Subcutaneous abdominal adipose tissue (tissue), 5 donors: ENCODE data around the gene THPO.
A peak's percentile ranks its signal among the peaks of the same experiment; 100 is the strongest.

Experiments
- H3K27ac ChIP-seq: one replicate; pipeline ENCODE4 v1.7.0; 2013; ENCODE audit warnings: low read depth, mild to moderate bottlenecking, inconsistent platforms, low read length, moderate library complexity
- H3K27me3 ChIP-seq, 5 donors: one replicate each; pipeline ENCODE4 v1.7.0; 2013; ENCODE audit warnings: low read length in 5 of 5, inconsistent platforms in 1 of 5; ENCODE audit not compliant: control insufficient read depth in 5 of 5, insufficient read depth in 4 of 5
- H3K36me3 ChIP-seq, 5 donors: one replicate each; pipeline ENCODE4 v1.7.0; 2013; ENCODE audit warnings: low read length in 5 of 5; ENCODE audit not compliant: control insufficient read depth in 5 of 5, insufficient read depth in 5 of 5
- H3K4me1 ChIP-seq, 5 donors: one replicate each; pipeline ENCODE4 v1.7.0; 2013; ENCODE audit warnings: low read length in 5 of 5, mild to moderate bottlenecking in 3 of 5, moderate library complexity in 1 of 5; ENCODE audit not compliant: control insufficient read depth in 5 of 5, insufficient read depth in 5 of 5
- H3K4me3 ChIP-seq, 5 donors: one replicate each; pipeline ENCODE4 v1.7.0; 2013; ENCODE audit warnings: low read length in 5 of 5, low read depth in 1 of 5
- H3K9ac ChIP-seq, 5 donors: one replicate each; pipeline ENCODE4 v1.7.0; 2013; ENCODE audit warnings: low read length in 5 of 5, mild to moderate bottlenecking in 4 of 5, moderate library complexity in 3 of 5
- H3K9me3 ChIP-seq, 5 donors: one replicate each; pipeline ENCODE4 v1.7.0; 2013; ENCODE audit warnings: low read length in 5 of 5; ENCODE audit not compliant: control insufficient read depth in 5 of 5
- donor health status: healthy.
- donor health status: healthy.
- donor health status: healthy.
- donor health status: healthy.
- donor health status: healthy.

Gene THPO

DNA sequence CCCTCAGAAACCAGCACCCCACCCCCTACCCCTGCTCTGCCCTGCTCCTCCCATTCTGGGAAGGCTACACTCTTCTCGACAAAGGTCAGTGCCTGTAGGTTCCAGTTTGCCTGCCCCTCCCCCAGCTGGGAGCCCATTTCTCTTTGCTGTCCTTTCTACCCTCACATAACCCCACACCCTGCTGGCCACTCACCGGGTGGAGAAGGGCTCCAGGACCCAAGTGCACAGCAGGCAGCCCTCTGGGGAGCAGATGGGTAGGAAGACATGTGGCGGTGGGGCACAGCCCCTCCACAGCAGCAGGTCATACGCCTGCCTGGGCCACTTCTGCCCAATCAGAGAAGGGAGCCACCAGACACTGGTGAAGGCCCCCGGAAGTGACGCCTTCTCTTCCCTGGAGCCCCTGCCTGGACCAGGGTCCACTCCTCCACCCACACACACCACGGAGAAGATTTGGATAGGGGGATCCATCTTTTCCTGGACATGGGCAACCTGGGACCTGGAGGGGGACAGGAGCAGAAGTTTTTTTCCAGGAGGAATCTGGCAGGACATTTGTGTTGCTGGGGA, at the start of gene THPO:
TSS of gene THPO (minus strand) at position 326 of the 564 bp plus-strand sequence. CDS start 1,948 bp downstream, outside the sequence.
- Histone ChIP-seq H3K9ac (peak within 1 kb of the TSS in 4 of 5 donors; percentile 13 to 65 (median 40)), H3K27me3 (peaks cover 0 to 21% (median 5%) of the 10 kb centered on the region in 5 donors), H3K27ac (peak within 1 kb of the TSS; percentile 73)

DNA sequence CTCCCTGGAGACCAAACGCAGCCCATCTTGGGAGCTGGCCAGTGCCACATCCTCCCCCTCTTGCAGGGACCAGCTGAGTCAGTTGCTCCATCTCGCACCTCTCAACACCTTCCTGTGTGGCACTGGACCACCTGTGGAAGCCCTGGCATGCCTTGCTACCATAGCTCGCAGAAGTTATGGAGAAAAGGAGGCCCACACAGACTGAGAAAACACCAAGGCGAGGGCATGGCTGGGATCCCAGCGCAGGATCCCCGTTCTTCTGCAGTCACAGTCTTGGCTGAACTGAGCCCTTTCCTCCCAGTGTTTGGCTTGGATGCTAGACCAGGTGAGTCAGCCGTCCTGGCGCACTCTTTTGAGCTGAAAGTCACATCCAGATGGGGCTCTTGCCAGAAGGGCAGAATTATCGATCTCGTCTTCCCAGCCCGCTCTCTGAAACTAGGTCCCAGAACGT, 48.7 kb upstream of the THPO start:
- no peaks in the 10 kb centered on the region for H3K36me3 ChIP-seq
- H3K4me1 ChIP-seq = no peaks in the 10 kb centered on the region
- H3K27me3 ChIP-seq = no peaks in the 10 kb centered on the region
- no peak overlapping the region for H3K4me3 ChIP-seq
- no peak overlapping the region for H3K9ac ChIP-seq
- peaks cover 0 to 6% (median 0%) of the 10 kb centered on the region in 5 donors for H3K9me3 ChIP-seq
- H3K27ac ChIP-seq = no peak overlapping the region

More for the DNA sequence above, at the start of gene THPO:
- peaks cover 3 to 46% (median 38%) of the 10 kb centered on the region in 5 donors for H3K4me1 ChIP-seq
- H3K4me3 ChIP-seq = peak within 1 kb of the TSS in 3 of 5 donors; percentile 17 to 48 (median 31)
- peaks cover 0 to 11% (median 3%) of the 10 kb centered on the region in 5 donors for H3K36me3 ChIP-seq
- no peaks in the 10 kb centered on the region for H3K9me3 ChIP-seq

DNA sequence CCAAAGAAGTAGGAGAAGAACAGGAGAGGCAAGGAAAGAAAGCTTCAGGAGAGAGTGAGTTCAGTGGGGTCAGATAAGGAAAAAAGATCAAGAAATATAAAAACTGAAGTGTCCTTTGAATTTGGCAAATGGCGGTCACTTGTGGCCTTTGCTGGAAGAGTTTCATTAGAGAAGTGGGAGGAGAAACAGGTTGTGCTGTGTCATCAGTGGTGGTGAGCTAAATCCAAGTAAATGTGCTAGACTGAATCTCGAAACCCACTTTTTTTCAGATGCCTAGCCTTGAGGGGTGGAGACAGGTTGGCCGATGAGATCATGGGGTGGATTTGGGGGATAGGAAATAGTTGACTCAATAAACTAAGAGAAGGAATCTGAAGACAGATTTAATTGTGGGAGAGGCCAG, 45.6 kb upstream of the THPO start:
- Histone ChIP-seq H3K9me3 (peaks cover 0 to 6% (median 0%) of the 10 kb centered on the region in 5 donors), H3K36me3 (no peaks in the 10 kb centered on the region), H3K4me3 (no peak overlapping the region), H3K27ac (no peak overlapping the region), H3K4me1 (no peaks in the 10 kb centered on the region), H3K27me3 (no peaks in the 10 kb centered on the region), H3K9ac (no peak overlapping the region)

DNA sequence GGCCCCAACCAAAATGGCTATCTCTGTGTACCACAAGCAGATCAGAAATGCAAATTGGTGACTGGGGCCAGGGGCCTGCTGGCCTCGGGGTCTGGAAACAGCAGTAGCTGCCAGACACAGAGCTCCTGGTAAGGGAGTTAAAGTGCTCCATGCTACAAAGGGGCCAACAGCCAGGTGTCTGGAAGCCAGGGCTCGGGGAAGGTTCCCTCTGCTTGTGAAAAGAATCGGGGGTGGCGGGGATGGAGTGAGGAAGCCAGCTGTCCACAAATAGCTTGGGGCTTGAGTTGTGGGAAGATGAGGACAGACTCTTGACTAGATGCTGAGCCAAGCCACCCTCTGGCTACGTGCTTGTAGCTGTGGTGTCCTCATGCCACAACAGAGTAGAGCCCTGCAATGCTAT, 41.2 kb upstream of the THPO start:
- no peak overlapping the region for H3K9ac ChIP-seq

DNA sequence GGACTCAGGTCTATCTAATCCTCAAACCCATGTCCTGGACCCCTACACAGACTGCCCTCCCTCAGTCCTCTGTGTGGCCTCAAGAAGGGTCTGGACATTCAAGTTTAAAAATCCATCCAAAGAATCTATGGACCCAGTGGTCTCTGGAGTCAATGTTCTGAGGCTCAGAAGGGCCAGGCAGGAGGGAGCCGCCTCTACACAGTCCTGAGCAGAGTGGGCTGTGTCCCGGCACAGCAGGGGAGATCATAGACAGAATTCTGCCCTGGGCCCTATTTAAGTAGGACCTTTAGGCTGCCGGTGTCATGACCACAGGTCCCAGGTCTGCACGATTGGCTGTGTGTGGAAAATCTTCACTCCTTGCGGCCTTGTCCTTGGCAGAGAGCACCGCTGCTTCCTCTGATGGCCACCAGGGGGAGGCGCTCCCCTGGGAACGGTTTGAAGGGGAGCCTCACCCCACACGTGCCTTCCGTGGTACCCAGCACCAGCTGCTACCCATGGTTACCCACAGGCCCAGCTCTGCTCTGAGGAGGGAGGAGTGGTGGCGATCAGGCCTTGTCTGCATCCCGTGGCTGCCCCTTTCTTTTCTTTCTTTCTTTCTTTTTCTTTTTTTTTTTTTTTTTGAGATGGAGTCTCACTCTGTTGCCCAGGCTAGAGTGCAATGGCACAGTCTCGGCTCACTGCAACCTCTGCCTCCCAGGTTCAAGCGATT, 39.8 kb upstream of the THPO start:
- Histone ChIP-seq H3K9me3 (peaks cover 0 to 6% (median 0%) of the 10 kb centered on the region in 5 donors), H3K27ac (no peak overlapping the region), H3K4me3 (no peak overlapping the region), H3K4me1 (no peaks in the 10 kb centered on the region), H3K36me3 (no peaks in the 10 kb centered on the region), H3K9ac (no peak overlapping the region), H3K27me3 (no peaks in the 10 kb centered on the region)

More for the DNA sequence above, 41.2 kb upstream of the THPO start:
- Histone ChIP-seq H3K4me1 (no peaks in the 10 kb centered on the region), H3K27me3 (no peaks in the 10 kb centered on the region), H3K36me3 (no peaks in the 10 kb centered on the region), H3K4me3 (no peak overlapping the region), H3K9me3 (peaks cover 0 to 6% (median 0%) of the 10 kb centered on the region in 5 donors), H3K27ac (no peak overlapping the region)

DNA sequence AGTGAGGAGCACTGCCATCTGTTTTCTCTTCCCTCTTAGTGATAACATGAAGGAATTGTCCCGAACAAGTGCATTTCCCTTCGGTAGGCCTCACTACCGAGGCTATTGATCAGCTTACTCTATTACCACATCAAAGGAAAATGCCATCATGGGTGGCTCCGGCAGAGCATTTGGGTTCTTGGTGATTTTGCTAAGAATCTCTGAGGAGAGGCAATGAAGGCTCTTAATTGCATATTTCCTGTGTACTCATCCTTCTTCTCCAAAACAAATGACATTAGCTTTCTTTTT, 37.1 kb upstream of the THPO start:
- no peaks in the 10 kb centered on the region for H3K4me1 ChIP-seq
- H3K4me3 ChIP-seq = no peak overlapping the region
- H3K9me3 ChIP-seq = peaks cover 0 to 2% (median 0%) of the 10 kb centered on the region in 5 donors
- no peaks in the 10 kb centered on the region for H3K27me3 ChIP-seq
- H3K27ac ChIP-seq = no peak overlapping the region
- H3K9ac ChIP-seq = no peak overlapping the region
- H3K36me3 ChIP-seq = no peaks in the 10 kb centered on the region

DNA sequence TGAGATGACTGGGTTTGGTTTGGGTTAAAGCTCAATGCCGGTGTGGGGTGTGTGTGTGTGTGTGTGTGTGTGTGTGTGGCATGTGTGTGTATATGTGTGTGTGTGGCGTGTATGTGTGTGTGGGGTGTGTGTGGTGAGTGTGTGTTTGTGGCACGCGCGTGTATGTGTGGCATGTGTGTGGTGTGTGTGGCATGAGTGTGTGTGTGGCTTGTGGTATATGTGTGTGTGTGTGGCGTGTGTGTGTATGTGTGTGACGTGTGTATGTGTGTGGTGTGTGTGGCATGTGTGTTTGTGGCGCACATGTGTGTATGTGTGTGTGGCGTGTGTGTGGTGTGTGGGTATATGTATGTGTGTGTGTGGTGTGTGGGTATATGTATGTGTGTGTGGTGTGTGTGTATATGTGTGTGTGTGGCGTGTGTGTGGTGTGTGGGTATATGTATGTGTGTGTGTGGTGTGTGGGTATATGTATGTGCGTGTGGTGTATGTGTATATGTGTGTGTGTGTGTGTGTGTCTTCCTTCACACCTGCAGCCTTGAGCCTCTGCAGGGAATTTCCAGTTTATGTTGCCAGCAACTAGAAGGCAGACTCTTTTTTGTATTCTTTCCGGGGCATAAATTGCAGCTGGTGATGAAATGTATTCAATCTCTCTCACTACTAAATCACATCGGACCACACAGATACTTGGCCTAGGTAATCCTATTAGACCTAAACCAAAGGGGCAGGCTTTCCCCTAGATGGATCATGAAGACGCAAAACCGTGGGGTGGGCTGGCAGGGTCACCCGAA, 36.6 kb upstream of the THPO start:
- H3K27ac ChIP-seq = no peak overlapping the region

DNA sequence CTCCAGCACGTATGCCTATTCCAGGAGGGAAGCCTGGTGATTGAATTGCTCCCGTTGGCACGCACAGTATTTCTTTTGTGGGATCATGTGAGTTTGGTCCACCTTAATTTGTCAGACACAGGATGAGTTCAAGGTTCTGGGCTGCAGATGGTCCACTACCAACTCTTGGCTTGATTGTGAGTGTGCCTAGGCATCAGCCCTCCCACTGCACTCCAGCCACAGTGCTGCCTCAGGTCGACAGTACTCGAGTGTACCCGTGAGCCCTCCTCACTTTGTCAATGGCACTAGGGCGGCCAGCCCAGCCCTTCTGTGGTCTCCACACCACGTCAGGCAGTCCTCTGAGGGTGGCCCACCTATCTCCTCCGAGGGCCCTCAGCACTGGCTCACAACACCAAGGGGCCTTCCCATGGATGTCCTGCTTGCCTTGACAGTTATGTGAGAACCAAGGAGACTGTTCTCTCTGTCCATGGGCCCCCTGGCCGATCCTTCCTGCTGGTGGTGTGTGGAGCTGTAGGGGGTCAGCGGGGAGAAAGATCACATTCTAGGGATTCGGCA, 32.0 kb upstream of the THPO start:
- no peaks in the 10 kb centered on the region for H3K4me1 ChIP-seq
- H3K27ac ChIP-seq = no peak overlapping the region
- no peaks in the 10 kb centered on the region for H3K36me3 ChIP-seq
- H3K9ac ChIP-seq = no peak overlapping the region
- H3K27me3 ChIP-seq = no peaks in the 10 kb centered on the region
- peaks cover 0 to 2% (median 0%) of the 10 kb centered on the region in 5 donors for H3K9me3 ChIP-seq
- no peak overlapping the region for H3K4me3 ChIP-seq

More for the DNA sequence above, 36.6 kb upstream of the THPO start:
- no peak overlapping the region for H3K9ac ChIP-seq
- H3K36me3 ChIP-seq = no peaks in the 10 kb centered on the region
- H3K27me3 ChIP-seq = no peaks in the 10 kb centered on the region
- no peak overlapping the region for H3K4me3 ChIP-seq
- H3K9me3 ChIP-seq = peaks cover 0 to 2% (median 0%) of the 10 kb centered on the region in 5 donors
- H3K4me1 ChIP-seq = no peaks in the 10 kb centered on the region

DNA sequence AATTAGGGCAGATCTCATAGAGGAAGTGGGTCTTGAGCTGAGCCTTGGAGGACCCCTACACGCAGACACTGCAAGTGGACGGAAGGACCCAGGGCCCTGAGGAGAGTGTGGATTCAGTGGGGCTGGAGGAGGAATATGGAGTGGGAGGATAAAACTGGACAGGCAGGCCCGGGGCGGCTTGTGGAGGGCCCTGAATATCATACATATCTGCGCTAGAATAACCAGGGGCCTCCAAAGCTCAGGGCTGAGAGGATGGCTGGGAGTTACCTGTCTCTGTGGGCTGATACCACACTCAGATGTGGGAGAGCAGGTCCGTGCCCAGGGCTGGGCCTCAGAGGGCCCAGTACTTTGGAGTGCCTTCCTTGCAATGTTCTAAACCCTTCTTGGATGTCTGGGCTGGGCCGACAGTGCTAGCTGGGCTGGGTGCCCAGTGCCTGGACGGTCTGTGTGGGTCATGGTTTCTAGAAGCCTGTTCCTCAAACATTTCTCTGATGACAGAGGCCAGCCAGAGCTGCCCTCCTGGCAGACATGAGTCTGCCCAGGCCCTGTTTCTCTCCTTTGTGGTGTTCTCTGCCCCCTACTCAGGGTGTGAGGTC, 31.4 kb upstream of the THPO start:
- H3K4me3 ChIP-seq = no peak overlapping the region
- H3K36me3 ChIP-seq = no peaks in the 10 kb centered on the region
- no peaks in the 10 kb centered on the region for H3K27me3 ChIP-seq
- no peaks in the 10 kb centered on the region for H3K4me1 ChIP-seq
- H3K27ac ChIP-seq = no peak overlapping the region
- peaks cover 0 to 2% (median 0%) of the 10 kb centered on the region in 5 donors for H3K9me3 ChIP-seq
- H3K9ac ChIP-seq = no peak overlapping the region
